Melanocyte of skin (primary cell): ENCODE data around the gene GLS. TPM values are rescaled to one million over a fixed set of nuclear protein-coding genes. Genes with fewer than 3 reads are reported as not detected.

Experiments
- total RNA-seq, 2 donors: library from RNA; depleted of rRNA; stranded (reverse); fragments of >200 nt; gene quantifications; 2 replicates each; pipeline ENCODE4 v1.2.3, GENCODE V29; 2012

Gene GLS
- 100 to 1,000 TPM in 1 of 2 donors, 10 to 100 TPM in 1; 55.7 to 126 TPM for total RNA-seq

DNA sequence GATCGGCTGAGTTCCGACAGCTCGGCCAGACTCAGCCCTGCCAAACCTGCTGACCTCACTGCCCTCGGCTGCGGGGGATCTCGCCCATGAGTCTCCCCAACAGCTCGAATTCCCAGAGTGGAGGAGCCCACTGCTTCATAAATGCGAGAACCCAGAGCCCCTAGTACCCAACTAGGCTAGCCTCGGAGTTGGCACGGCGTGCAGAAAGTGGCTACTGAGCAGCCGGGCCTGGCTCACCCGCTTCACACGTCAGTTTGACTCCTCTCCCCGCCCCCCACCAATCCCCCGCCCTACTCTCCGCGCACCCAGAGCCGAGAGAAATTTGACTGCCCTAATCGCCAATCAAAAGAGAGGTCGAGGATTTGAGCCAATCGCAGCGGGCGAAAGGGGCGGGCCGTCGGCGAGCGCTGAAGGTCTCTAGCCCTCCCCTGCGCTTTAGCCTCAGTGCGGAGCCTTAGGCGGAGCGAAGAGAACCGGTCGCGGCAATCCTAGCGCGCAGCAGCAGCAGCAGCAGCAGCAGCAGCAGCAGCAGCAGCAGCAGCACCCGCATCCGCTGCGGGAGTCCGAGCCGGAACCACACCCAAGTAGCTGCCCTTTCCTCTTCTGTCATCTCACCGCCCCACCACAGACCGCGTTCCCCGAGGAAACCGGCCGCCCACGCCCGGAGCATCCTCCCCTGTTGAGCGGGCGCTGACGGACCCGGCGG, at the start of gene GLS:
Gene GLS, plus strand, starts transcription at position 444 of the 706 bp plus-strand sequence. CDS start 264 bp downstream, outside the sequence.

GRCh38 chr2:191013932-191014652, 133.5 kb downstream of the GLS start, which contains the start of gene STAT1:
STAT1 (minus strand) TSS chr2:191014171; CDS start chr2:191010003, 4,168 bp downstream.

Other genes with a start within 250 kb of the GLS start
- gene NAB1, start 231.7 kb upstream of the GLS start, total RNA-seq, result 10 to 100 TPM; 33.3 to 63.0 TPM
- gene STAT1, start 133.3 kb downstream of the GLS start, total RNA-seq, result 100 to 1,000 TPM; 555 to 559 TPM